Stimulated activated CD8-positive, alpha-beta memory T cell treated with anti-CD3 and anti-CD28 coated beads, Interleukin-4, amount 100 ng/mL, for 4 hours (primary cell): ENCODE data around the gene OR2Y1.
"Not testable (repeated sequence)": the region's sequence is repeated elsewhere in the genome, so short reads cannot be mapped to it uniquely, and the experiment has no call there.

Experiments used
- DNase-seq, 2 donors: peaks; one replicate each; pipeline ENCODE4 v3.0.0-alpha.2; 2020; ENCODE audit warnings: low read depth in 2 of 2, low spot score in 1 of 2

Gene OR2Y1

GRCh38 chr5:180739958-180740357 lies at the start of gene OR2Y1:
Gene OR2Y1, minus strand, starts transcription at chr5:180740058. Its CDS starts 0 bp downstream, at chr5:180740058.
- DNase-seq, result no peak

GRCh38 chr5:180788651-180789410 lies 49.0 kb upstream of the OR2Y1 start:
- DNase-seq, result not testable (repeated sequence)

GRCh38 chr5:180787711-180788431 lies 48.0 kb upstream of the OR2Y1 start:
- DNase-seq, result no peak

- DNase-seq, result no peak
Observed at GRCh38 chr5:180786531-180787398, 46.9 kb upstream of the OR2Y1 start.

GRCh38 chr5:180785794-180786221 lies 46.0 kb upstream of the OR2Y1 start:
- DNase-seq, result no peak

GRCh38 chr5:180785121-180785781 lies 45.4 kb upstream of the OR2Y1 start:
- DNase-seq, result no peak

- DNase-seq, result peak; percentile 42 to 43
Observed at GRCh38 chr5:180784497-180785097, 44.7 kb upstream of the OR2Y1 start.

GRCh38 chr5:180783340-180784052 lies 43.6 kb upstream of the OR2Y1 start:
- no peak for DNase-seq

GRCh38 chr5:180782748-180783147 lies 42.9 kb upstream of the OR2Y1 start:
- no peak for DNase-seq

- DNase-seq, result not testable (repeated sequence)
Observed at GRCh38 chr5:180781900-180782326, 42.1 kb upstream of the OR2Y1 start.

- no peak for DNase-seq
Observed at GRCh38 chr5:180779985-180780610, 40.2 kb upstream of the OR2Y1 start.

- no peak for DNase-seq
Observed at GRCh38 chr5:180777475-180777874, 37.6 kb upstream of the OR2Y1 start.

GRCh38 chr5:180776376-180776775 lies 36.5 kb upstream of the OR2Y1 start:
- no peak for DNase-seq

GRCh38 chr5:180775624-180776023 lies 35.8 kb upstream of the OR2Y1 start:
- no peak for DNase-seq

GRCh38 chr5:180771839-180772238 lies 32.0 kb upstream of the OR2Y1 start:
- no peak for DNase-seq

- no peak for DNase-seq
Observed at GRCh38 chr5:180769821-180770220, 30.0 kb upstream of the OR2Y1 start.

GRCh38 chr5:180755601-180756000 lies 15.7 kb upstream of the OR2Y1 start:
- DNase-seq, result no peak

- no peak for DNase-seq
Observed at GRCh38 chr5:180744253-180744652, 4.4 kb upstream of the OR2Y1 start.

- DNase-seq, result no peak
Observed at GRCh38 chr5:180742727-180743126, 2.9 kb upstream of the OR2Y1 start.
